ENCODE measurements around the gene LMO7. TPM values are rescaled to one million over a fixed set of nuclear protein-coding genes. Genes with fewer than 3 reads are reported as not detected.

The LMO7 gene
- total RNA-seq, 1 experiment from 2014 or later: 20.4 TPM

DNA sequence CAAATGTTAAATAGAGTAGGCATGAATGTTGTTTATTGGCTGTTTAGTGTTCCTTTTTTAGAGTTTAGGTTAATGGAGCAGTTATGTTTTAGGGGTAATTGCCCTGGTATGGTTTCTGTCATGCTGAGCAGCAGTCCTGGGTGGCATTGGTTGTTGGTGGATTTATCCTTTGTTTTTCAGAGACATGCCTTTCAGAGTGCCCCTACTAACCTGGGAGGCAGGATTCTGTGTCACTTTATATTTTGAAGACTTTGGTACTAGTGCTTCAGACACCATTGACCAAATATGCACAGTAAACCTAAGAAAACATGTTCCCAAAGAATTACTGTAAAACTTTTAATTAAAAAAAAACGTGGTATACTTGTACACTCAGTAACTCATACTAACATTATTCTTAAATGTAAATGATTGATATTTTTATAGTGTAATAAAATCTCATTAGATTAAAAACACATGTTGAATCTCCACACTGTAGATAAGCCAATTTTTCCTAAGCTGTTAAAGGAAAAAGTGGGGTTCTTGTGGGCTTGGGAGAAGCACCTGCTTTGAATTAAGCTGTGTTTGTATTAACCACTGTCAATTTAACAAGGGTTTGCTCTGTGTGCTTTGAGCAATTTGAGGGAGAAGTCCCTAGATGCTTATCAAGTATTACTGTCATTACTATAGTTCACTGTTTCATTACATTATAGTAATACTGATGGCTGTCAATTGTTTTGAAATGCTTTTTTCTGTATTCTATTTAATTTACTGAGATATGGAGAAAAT, 133.2 kb downstream of the LMO7 start:
- Histone ChIP-seq H3K9ac (ENCODE audit: extremely low read depth, insufficient read length, low read length) (no peak overlapping the region), H4K8ac (replicated peaks; ENCODE audit: insufficient read length, low read depth, low read length) (no peak overlapping the region), H2AFZ (ENCODE audit: low read length) (no peak overlapping the region), H3K9me3 (ENCODE audit: control insufficient read depth, low read depth, low read length) (no peaks in the 10 kb centered on the region), H2BK12ac (ENCODE audit: insufficient read length, low read depth, low read length) (no peak overlapping the region), H3K4ac (ENCODE audit: low read depth, low read length) (no peak overlapping the region), H4K5ac (ENCODE audit: insufficient read length, low read depth, low read length) (no peak overlapping the region), H2AK5ac (ENCODE audit: insufficient read length, low read length) (no peak overlapping the region), H4K20me1 (ENCODE audit: control insufficient read depth, insufficient read depth, insufficient read length) (no peaks in the 10 kb centered on the region), H3K14ac (ENCODE audit: insufficient read depth, low read length) (no peak overlapping the region), H2BK15ac (ENCODE audit: low read depth, low read length) (no peak overlapping the region), H3K27me3 (ENCODE audit: insufficient read depth, low read length) (no peaks in the 10 kb centered on the region), H3K79me2 (ENCODE audit: insufficient read depth, low read length) (no peaks in the 10 kb centered on the region), H3K4me2 (ENCODE audit: insufficient read depth, insufficient read length, low read length) (no peak overlapping the region), H3K27ac (ENCODE audit: insufficient read length, low read depth, low read length) (no peak overlapping the region), H3K23ac (ENCODE audit: insufficient read length, low read depth, low read length) (no peak overlapping the region), H3K4me1 (ENCODE audit: insufficient read depth, low read length) (no peaks in the 10 kb centered on the region), H2BK5ac (ENCODE audit: insufficient read length, low read length) (no peak overlapping the region), H3K79me1 (ENCODE audit: insufficient read depth, low read depth, low read length, poor library complexity, severe bottlenecking) (no peaks in the 10 kb centered on the region), H3K18ac (ENCODE audit: insufficient read length, low read depth, low read length) (no peak overlapping the region), H2BK20ac (ENCODE audit: low read depth, low read length, poor library complexity, severe bottlenecking) (no peak overlapping the region), H4K91ac (ENCODE audit: insufficient read length, low read depth, low read length) (no peak overlapping the region), H3K56ac (ENCODE audit: insufficient read length, low read depth, low read length) (no peak overlapping the region), H3T11ph (ENCODE audit: low read length) (no peak overlapping the region), H2BK120ac (ENCODE audit: low read depth, low read length, poor library complexity, severe bottlenecking) (no peak overlapping the region), H3K23me2 (ENCODE audit: insufficient read length, low read depth, low read length, poor library complexity, severe bottlenecking) (no peaks in the 10 kb centered on the region)
- H3K4me1 Mint-ChIP-seq: peaks cover 0 to 10% of the 10 kb centered on the region in 2 experiments; a peak in 2 of 4 replicates
- WGBS (ENCODE audit: extremely low coverage, insufficient read length, low lambda C conversion rate): no CpG with 5 or more reads among the region's 1 CpG
- no peak for DNase-seq
- peak overlapping the region in 1 of 3 experiments; percentile 49; a peak in 1 of 7 replicates for H3K27ac Mint-ChIP-seq
- TF ChIP-seq, protein P1, sequence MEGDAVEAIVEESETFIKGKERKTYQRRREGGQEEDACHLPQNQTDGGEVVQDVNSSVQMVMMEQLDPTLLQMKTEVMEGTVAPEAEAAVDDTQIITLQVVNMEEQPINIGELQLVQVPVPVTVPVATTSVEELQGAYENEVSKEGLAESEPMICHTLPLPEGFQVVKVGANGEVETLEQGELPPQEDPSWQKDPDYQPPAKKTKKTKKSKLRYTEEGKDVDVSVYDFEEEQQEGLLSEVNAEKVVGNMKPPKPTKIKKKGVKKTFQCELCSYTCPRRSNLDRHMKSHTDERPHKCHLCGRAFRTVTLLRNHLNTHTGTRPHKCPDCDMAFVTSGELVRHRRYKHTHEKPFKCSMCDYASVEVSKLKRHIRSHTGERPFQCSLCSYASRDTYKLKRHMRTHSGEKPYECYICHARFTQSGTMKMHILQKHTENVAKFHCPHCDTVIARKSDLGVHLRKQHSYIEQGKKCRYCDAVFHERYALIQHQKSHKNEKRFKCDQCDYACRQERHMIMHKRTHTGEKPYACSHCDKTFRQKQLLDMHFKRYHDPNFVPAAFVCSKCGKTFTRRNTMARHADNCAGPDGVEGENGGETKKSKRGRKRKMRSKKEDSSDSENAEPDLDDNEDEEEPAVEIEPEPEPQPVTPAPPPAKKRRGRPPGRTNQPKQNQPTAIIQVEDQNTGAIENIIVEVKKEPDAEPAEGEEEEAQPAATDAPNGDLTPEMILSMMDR (conservative IDR thresholded peaks at IDR 0.05): no peak
- no peak overlapping the region for H3K4me3 Mint-ChIP-seq
- H3K36me3 Mint-ChIP-seq (ENCODE audit: insufficient read depth in 1 of 3, low read depth in 3 of 3): no peaks in the 10 kb centered on the region
- H3K27me3 Mint-ChIP-seq (ENCODE audit: low read depth): no peaks in the 10 kb centered on the region
- no peaks in the 10 kb centered on the region for H3K9me3 Mint-ChIP-seq
